Esophagus squamous epithelium (tissue), 5 donors: ENCODE measurements around the gene IFI27L2. TPM values are rescaled to one million over a fixed set of nuclear protein-coding genes. Genes with fewer than 3 reads are reported as not detected.

Experiments
- DNase-seq: peaks from one replicate; lab custom pipeline; 2025; lab: John Stamatoyannopoulos, UW
- H3K27ac ChIP-seq, 4 donors: fragments of 200-600 bp; sonication (generic); one replicate each; pipeline ENCODE4 v1.5.1; 2016 to 2019; ENCODE audit warnings: mild to moderate bottlenecking in 1 of 4
- H3K27me3 ChIP-seq, 4 donors: fragments of 200-600 bp; sonication (generic); 1 replicate in 3 of 4; 2 replicates in 1 of 4; pipeline versions ENCODE4 v1.5.1 to v1.6.0; 2017 to 2021; ENCODE audit warnings: antibody characterized with exemption in 1 of 4
- H3K36me3 ChIP-seq, 3 donors: fragments of 200-600 bp; sonication (generic); one replicate each; pipeline ENCODE4 v1.5.1; 2016 to 2019
- H3K4me1 ChIP-seq, 3 donors: fragments of 200-600 bp; sonication (generic); one replicate each; pipeline ENCODE4 v1.5.1; 2017 to 2019
- H3K4me3 ChIP-seq, 4 donors: fragments of 200-600 bp; sonication (generic); 1 replicate in 3 of 4; 2 replicates in 1 of 4; pipeline ENCODE4 v1.5.1; 2016 to 2019; ENCODE audit warnings: mild to moderate bottlenecking in 2 of 4, moderate library complexity in 1 of 4
- H3K9me3 ChIP-seq, 3 donors: fragments of 200-600 bp; sonication (generic); one replicate each; pipeline ENCODE4 v1.5.1; 2016 to 2019
- POLR2A ChIP-seq, 4 donors: fragments of 450-650 bp; IDR thresholded peaks; one replicate each; pipeline ENCODE4 v1.6.1; 2017; ENCODE audit warnings: antibody characterized with exemption in 4 of 4, mild to moderate bottlenecking in 4 of 4, moderate library complexity in 3 of 4
- WGBS, 2 donors: methylation state at CpG; one replicate each; pipeline ENCODE4 v1.1.5; 2018; 5-methylcytosine and 5-hydroxymethylcytosine counted together
- intact Hi-C: fragments of 100-400 bp; cut with DNase I; formaldehyde crosslinking; loops from one replicate; pipeline ENCODE4 v1.15.0; 2022
- total RNA-seq, 4 donors: library from RNA; depleted of rRNA; stranded (reverse); fragments of >200 nt; gene quantifications; one replicate each; pipeline ENCODE4 v1.1.0, GENCODE V29; 2016
- TF ChIP-seq, protein P1 (sequence below), 6 experiments: fragments of 450-650 bp in 4 of 6; fragments of 200-600 bp in 2 of 6; sonication (generic) in 2 of 6; IDR thresholded peaks; one replicate each; pipeline ENCODE4 v1.5.1; 2016 to 2019; ENCODE audit warnings: antibody characterized with exemption in 6 of 6, mild to moderate bottlenecking in 4 of 6, moderate library complexity in 4 of 6
- donor health status: DM: yes; HTN: yes; CAD: no.

Gene IFI27L2
- total RNA-seq, 4 donors from 2014 or later, result 50.6 to 97.1 (median 66.0) TPM

DNA sequence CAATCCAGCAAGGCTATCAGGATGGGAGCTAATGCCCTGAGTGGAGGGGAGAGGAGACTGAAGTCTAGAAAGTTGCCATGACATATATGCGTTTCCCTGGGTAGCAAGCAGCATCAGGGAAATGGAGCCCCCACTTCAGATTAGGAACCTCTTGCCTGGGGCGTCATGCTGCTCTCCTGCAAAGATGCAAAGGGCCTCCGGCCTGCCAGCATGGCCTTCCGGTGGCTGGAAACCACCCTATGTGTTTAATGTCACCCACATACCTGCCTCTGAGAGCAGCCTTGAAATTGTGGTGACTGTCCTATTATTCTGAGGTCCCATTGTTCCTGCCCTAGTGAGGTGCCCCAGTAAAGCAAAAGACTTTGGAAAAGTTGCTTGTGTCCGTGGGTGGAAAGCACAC lies 10.0 kb upstream of the IFI27L2 start:
- TF ChIP-seq POLR2A (IDR thresholded peaks at IDR 0.05), result no peak
- TF ChIP-seq, protein P1, sequence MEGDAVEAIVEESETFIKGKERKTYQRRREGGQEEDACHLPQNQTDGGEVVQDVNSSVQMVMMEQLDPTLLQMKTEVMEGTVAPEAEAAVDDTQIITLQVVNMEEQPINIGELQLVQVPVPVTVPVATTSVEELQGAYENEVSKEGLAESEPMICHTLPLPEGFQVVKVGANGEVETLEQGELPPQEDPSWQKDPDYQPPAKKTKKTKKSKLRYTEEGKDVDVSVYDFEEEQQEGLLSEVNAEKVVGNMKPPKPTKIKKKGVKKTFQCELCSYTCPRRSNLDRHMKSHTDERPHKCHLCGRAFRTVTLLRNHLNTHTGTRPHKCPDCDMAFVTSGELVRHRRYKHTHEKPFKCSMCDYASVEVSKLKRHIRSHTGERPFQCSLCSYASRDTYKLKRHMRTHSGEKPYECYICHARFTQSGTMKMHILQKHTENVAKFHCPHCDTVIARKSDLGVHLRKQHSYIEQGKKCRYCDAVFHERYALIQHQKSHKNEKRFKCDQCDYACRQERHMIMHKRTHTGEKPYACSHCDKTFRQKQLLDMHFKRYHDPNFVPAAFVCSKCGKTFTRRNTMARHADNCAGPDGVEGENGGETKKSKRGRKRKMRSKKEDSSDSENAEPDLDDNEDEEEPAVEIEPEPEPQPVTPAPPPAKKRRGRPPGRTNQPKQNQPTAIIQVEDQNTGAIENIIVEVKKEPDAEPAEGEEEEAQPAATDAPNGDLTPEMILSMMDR (IDR thresholded peaks at IDR 0.05), result no peak
- H3K4me1 ChIP-seq, result no peaks in the 10 kb centered on the region
- no peak for DNase-seq
- no peak overlapping the region for H3K4me3 ChIP-seq
- WGBS, 2 donors, result 90 to 92% methylated on average over 2 to 4 of the region's 5 CpGs
- no peak overlapping the region for H3K27ac ChIP-seq
- peaks cover 0 to 11% (median 0%) of the 10 kb centered on the region in 4 donors for H3K27me3 ChIP-seq
- intact Hi-C loops, result loop anchor here (5.0 kb wide), 2 partner anchors 87 to 107 kb away; no protein-coding TSS in a partner anchor
- no peaks in the 10 kb centered on the region for H3K36me3 ChIP-seq
- no peaks in the 10 kb centered on the region for H3K9me3 ChIP-seq

DNA sequence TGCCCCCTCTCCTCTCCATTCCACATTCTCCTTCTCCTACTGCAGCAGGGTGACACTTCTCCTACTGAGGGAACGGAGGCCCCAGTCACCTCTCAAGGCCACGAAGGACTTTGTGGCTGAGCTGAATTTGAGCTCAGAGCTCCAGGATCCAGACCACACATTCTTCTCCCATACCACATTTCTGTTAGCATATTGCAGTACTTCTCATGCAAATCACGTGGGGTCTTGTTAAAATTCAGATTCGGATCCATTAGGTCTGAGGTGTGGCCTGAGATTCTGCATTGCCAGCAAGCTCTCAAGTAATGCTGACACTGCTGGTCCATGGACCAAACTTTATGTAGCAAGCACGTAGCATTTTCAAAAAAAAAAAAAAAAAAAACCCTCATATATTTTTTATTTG lies 9.6 kb upstream of the IFI27L2 start:
- 70 to 76% methylated on average over 5 of the region's 5 CpGs for WGBS, 2 donors
- H3K27me3 ChIP-seq, result peaks cover 0 to 11% (median 0%) of the 10 kb centered on the region in 4 donors
- no peaks in the 10 kb centered on the region for H3K36me3 ChIP-seq
- no peak overlapping the region for H3K27ac ChIP-seq
- H3K4me3 ChIP-seq, result no peak overlapping the region
- TF ChIP-seq, protein P1 (IDR thresholded peaks at IDR 0.05), result no peak
- no peak for TF ChIP-seq POLR2A (IDR thresholded peaks at IDR 0.05)
- no peaks in the 10 kb centered on the region for H3K9me3 ChIP-seq
- H3K4me1 ChIP-seq, result no peaks in the 10 kb centered on the region
- intact Hi-C loops, result loop anchor here (5.0 kb wide), 2 partner anchors 87 to 107 kb away; no protein-coding TSS in a partner anchor
- DNase-seq, result no peak

DNA sequence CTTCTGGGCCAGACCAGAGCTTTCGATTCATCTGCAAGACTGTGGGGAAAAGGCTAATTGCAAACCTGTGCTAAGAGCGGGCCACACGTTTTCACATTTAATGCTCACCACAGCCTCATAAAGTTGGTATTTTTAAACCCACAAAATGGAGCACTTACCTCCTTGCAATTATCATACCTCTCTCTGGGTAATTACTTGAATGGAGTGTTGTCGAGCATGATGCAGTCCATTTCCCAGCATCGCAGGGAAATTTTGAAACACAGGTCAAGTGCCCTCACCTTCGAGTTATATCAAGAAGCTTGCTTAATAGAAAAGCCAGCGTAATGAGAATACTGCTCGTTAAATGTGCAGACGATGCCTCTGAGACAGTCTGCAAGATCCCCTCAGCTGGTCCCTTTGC lies 8.8 kb upstream of the IFI27L2 start:
- H3K36me3 ChIP-seq, result no peaks in the 10 kb centered on the region
- DNase-seq, result no peak
- 83 to 90% methylated on average over 8 to 9 of the region's 9 CpGs for WGBS, 2 donors
- H3K4me3 ChIP-seq, result no peak overlapping the region
- no peak overlapping the region for H3K27ac ChIP-seq
- intact Hi-C loops, result loop anchor here (5.0 kb wide), 2 partner anchors 86 to 106 kb away; no protein-coding TSS in a partner anchor
- H3K9me3 ChIP-seq, result no peaks in the 10 kb centered on the region
- TF ChIP-seq, protein P1 (IDR thresholded peaks at IDR 0.05), result no peak
- no peak for TF ChIP-seq POLR2A (IDR thresholded peaks at IDR 0.05)
- no peaks in the 10 kb centered on the region for H3K4me1 ChIP-seq
- peaks cover 0 to 11% (median 0%) of the 10 kb centered on the region in 4 donors for H3K27me3 ChIP-seq

DNA sequence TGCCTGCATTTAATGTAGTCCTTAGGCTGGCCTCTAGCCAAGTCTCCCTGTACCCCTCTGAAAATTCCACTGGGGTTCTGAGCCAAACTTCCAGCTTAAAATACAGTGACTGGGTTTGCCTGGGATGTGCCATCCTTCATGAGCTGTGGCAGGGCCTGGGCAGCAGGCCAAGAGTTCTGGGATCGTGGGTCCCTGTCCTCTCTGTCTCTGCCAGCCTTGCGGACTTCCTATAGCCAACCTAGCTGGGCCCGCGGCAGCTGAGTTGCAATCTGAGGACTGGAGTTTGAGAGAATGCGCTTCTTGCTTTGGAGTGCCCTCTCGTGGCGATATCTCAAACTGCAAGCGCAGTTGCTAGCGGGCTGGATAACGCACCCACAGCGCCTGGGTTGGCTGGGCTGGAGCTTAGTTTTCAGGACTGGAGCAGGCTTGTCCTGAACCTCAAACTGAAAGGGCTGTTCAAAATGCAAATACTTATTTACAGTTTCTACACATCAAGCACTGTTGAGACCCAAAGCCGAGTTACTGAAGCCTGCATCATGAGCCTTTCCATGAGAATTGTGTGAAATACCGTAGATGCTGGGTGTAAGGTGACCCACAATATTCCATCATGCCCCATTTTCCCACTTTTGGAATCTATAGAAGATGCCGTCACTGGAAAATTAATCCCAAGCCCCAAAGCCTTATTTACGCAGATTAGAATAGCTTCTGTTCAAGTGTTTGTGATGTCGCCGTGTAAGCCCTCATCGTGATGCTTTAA lies 7.3 kb upstream of the IFI27L2 start:
- H3K9me3 ChIP-seq, result no peaks in the 10 kb centered on the region
- WGBS, 2 donors, result 32 to 37% methylated on average over 12 to 16 of the region's 18 CpGs
- H3K27me3 ChIP-seq, result peaks cover 0 to 11% (median 0%) of the 10 kb centered on the region in 4 donors
- H3K36me3 ChIP-seq, result no peaks in the 10 kb centered on the region
- peak; percentile 26 for DNase-seq
- H3K27ac ChIP-seq, result no peak overlapping the region
- TF ChIP-seq, protein P1 (IDR thresholded peaks at IDR 0.05), result peak; percentile 87 to 99 (median 97)
- TF ChIP-seq POLR2A (IDR thresholded peaks at IDR 0.05), result no peak
- H3K4me1 ChIP-seq, result no peaks in the 10 kb centered on the region
- intact Hi-C loops, result loop anchor here (5.0 kb wide), 2 partner anchors 84 to 104 kb away; no protein-coding TSS in a partner anchor
- no peak overlapping the region for H3K4me3 ChIP-seq

DNA sequence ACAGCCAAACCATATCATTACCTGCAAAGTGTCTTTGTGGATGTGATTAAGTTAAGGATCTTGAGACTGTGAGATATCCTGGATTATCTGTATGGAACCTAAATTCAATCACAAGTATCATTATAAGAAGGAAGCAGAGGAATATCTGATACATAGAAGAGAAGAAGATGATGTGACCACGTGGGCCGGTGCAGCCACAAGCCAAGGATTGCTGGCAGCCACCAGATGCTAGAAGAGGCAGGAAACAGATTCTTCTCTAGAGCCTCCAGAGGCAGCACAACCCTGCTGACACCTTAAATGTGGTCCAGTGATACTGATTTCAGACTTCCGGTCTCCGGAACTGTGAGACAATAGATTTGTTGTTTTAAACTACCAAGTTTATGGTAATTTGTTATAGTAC lies 6.1 kb upstream of the IFI27L2 start:
- Histone ChIP-seq H3K4me3 (no peak overlapping the region), H3K27ac (no peak overlapping the region), H3K27me3 (peaks cover 0 to 11% (median 0%) of the 10 kb centered on the region in 4 donors), H3K36me3 (no peaks in the 10 kb centered on the region), H3K4me1 (peaks cover 0 to under 1% (median 0%) of the 10 kb centered on the region in 3 donors), H3K9me3 (no peaks in the 10 kb centered on the region)
- intact Hi-C loops, result loop anchor here (5.0 kb wide), 2 partner anchors 83 to 103 kb away; no protein-coding TSS in a partner anchor
- TF ChIP-seq, protein P1 (IDR thresholded peaks at IDR 0.05), result no peak
- no peak for TF ChIP-seq POLR2A (IDR thresholded peaks at IDR 0.05)
- 71 to 82% methylated on average over 4 of the region's 4 CpGs for WGBS, 2 donors
- DNase-seq, result no peak
